GM23248 (cell line): ENCODE results near the gene TLK2.

Experiments used
- EZH2 ChIP-seq: fragments of 200-600 bp; sonication (generic); IDR thresholded peaks from 2 replicates; pipeline ENCODE4 v1.6.1; 2018; ENCODE audit warnings: antibody characterized with exemption, mild to moderate bottlenecking; ENCODE audit not compliant: insufficient read depth, poor library complexity, severe bottlenecking
- EZH2phosphoT487 ChIP-seq: fragments of 200-600 bp; sonication (generic); IDR thresholded peaks from 2 replicates; pipeline ENCODE4 v1.6.1; 2018; ENCODE audit warnings: antibody characterized with exemption, moderate library complexity, mild to moderate bottlenecking, low read depth; ENCODE audit not compliant: insufficient read depth

DNA sequence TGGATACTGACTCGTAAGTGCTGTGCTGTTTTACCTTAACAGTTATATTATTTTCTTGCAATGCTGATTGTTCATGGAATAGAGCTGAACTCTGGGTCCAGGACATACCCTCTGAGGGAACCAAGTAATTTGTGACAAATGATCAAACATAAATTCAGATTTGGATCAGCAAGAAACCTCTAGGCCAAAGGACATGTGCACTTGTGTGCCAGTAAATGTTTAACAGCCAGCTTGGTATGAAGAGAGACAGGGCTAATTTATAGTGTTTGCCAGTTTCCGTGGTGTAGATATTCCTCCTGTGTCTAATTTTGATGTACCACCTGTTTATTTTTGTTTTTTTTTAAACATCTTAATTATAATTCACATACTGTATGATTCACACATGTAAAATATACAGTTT lies 118.0 kb downstream of the TLK2 start:
- TF ChIP-seq EZH2: no peak
- TF ChIP-seq EZH2phosphoT487: no peak
